Measurements from ENCODE around the gene PLCH1.

PLCH1 gene

DNA sequence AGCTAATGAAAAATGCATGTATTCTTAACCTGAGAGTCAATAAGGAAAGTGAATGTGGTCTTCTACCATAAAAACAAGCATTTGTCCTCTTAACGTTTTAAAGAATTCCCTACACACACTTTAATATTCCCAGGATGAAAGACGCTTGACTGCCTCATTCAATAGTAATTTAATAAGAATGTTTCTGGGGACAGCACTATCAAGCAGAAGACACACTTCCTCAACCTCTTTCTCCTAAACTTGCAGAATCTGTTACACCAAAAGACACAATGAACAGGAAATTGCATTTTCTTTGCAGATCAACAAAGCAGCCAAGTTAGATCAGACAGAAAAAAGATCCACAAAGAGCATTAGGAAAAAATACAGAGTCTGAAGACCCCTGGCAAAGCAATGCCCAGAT lies 97.7 kb downstream of the PLCH1 start:
- TF ChIP-seq, protein P1, sequence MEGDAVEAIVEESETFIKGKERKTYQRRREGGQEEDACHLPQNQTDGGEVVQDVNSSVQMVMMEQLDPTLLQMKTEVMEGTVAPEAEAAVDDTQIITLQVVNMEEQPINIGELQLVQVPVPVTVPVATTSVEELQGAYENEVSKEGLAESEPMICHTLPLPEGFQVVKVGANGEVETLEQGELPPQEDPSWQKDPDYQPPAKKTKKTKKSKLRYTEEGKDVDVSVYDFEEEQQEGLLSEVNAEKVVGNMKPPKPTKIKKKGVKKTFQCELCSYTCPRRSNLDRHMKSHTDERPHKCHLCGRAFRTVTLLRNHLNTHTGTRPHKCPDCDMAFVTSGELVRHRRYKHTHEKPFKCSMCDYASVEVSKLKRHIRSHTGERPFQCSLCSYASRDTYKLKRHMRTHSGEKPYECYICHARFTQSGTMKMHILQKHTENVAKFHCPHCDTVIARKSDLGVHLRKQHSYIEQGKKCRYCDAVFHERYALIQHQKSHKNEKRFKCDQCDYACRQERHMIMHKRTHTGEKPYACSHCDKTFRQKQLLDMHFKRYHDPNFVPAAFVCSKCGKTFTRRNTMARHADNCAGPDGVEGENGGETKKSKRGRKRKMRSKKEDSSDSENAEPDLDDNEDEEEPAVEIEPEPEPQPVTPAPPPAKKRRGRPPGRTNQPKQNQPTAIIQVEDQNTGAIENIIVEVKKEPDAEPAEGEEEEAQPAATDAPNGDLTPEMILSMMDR (IDR thresholded peaks at IDR 0.05), result no peak

DNA sequence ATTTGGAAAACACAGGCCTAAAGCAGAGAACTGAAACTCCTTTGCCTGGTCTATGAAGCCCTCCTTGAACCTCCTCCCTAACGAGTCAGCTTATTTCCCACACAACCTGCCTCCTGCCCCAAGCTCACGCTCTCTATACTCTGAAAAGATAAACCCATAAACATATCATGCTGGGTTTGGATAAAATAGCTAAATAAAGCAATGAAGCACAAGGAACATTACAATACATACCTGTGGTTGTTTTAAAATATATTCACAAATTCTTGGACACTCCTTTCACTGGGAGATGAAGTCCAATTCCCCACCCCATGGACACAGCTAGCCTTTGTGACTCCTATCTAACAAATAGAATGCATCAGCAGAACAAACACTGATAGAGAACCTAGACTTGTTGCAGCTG lies 98.2 kb downstream of the PLCH1 start:
- TF ChIP-seq, protein P1 (IDR thresholded peaks at IDR 0.05), result no peak

DNA sequence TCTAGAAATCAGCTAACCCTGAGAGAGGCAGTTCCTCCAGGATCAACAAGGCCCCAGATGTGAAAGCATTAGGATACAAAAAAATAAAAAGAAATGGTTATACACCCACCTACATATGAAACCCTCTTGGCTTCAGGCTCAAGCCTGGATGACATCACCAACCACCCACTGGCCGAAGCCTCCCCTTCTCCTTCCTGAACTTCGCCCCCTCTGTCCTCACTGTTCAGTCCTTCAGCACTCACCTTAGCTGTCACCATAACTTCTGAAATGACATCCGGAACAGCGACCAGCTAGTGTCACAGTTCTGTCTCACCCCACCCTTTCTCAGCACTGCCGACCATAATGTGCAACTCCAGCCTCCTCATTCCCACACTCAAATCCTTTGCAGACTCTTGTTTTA lies 98.7 kb downstream of the PLCH1 start:
- TF ChIP-seq, protein P1 (IDR thresholded peaks at IDR 0.05), result no peak

DNA sequence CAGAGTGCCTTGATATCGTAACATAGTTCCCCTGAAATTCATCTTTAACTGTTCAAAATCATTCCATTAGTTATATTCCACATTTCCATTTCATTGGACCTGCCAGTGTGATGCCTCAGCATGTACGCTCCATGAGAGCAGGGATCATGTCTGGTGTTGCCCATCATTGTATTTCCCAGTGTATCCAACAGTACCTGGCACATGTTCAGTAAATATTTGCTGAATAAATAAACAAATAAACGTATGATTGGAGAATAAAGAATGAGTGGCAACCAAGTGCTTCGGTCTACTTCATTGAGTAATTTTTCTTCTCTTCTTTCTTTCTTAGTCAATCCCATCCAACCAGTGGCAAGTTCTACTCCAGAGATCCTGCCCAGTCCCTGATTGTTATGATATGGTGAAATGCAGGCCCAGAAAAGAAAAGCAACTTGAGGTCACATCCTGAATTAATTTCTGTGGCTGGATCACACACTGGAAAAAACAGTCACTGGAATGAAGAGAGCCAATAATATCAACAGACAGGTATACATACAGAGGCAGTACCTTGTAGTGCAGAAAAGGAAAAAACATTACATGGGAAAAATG lies 101.2 kb downstream of the PLCH1 start:
- TF ChIP-seq, protein P1 (IDR thresholded peaks at IDR 0.05), result no peak

DNA sequence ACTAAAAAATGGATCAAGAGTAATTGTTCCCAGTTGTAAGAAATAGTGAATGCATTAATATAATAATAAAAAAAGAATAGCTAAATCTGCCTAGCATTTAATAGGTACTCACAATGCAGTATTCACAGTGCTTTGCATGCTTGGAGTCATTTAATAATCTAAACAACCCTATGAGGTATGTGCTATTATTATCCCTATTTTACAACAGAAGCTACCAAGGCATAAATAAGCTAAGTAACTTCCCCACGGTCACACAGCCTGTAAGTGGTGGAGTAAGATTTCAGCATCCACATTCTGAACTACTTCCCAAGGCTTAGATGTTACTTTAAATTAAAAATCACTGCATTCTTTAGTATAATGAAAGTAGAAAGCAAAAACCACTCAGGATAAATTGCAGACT lies 102.9 kb downstream of the PLCH1 start:
- TF ChIP-seq, protein P1 (IDR thresholded peaks at IDR 0.05), result no peak

DNA sequence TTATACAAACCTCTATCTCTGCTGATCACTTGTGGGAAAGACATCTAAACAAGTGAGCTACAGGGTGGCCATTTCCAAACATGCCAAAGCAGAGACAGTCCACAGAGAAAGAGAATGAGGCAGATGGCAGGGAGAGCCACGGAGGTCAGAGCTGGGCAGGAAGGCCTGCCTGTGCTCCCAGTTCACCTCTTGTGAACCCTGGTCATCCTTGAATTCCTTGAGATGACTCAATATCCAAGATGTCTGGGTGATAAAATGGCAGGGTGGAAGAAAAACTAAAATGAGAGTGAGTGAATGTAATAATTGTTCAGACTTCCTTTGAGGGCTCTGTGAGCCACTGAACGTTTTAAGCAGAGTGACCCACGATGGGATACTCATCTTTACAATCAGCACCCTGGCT lies 104.8 kb downstream of the PLCH1 start:
- TF ChIP-seq, protein P1 (IDR thresholded peaks at IDR 0.05), result no peak

DNA sequence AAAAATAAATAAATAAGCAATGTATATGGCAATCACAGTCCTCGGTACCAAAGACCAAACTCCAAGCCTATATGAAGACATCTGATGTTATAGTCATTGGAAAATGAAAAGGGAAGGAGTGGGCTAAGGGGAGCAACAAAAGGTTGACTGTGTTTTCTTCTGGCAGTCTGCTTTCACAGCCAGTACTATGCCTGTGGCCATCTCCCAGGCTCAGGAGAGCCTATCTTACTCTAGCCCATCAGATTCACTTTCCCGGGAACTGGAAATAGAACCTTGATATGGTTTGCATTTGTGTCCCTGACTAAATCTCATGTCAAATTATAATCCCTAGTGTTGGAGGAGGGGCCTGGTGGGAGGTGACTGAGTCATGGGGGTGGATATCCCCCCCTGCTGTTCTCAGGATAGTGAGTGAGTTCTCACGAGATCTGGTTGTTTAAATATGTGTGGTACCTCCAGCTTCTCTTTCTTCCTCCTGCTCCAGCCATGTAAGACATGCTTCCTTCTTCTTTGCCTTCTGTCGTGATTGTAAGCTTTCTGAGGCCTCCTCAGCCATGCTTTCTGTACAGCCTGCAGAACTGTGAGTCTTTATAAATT lies 105.3 kb downstream of the PLCH1 start:
- TF ChIP-seq, protein P1 (IDR thresholded peaks at IDR 0.05), result no peak

DNA sequence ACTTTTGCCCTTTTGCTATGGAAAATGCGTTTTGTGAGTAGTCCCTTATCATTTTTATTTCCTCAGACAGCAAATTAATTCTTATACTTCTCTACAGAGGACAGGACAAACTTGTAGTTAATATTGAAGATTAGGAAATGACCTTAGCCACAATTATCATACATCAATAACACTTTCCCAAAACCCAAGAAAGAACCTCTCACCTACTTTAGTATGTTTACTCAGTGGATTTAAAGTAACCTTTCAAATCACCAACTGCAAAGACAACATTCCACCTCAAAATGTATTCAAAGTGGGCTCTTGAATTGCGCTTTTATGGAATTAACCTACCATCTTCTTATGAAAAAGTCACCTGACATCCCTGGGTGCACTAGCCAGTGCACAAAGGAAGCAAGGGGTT lies 107.3 kb downstream of the PLCH1 start:
- TF ChIP-seq, protein P1 (IDR thresholded peaks at IDR 0.05), result no peak

All from LNCAP (cell line).